BLaER1 treated with 17β-estradiol and CSF1 and Interleukin-3, amounts not matched to agents 10 nM and 100 nM (cell line): ENCODE measurements around the gene KMT5B.

Experiments used
- H3K27ac ChIP-seq, 11 experiments: shearing (Covaris generic); formaldehyde crosslinking; 2 replicates each; pipeline ENCODE4 v1.8.1; 2022
- H3K27me3 ChIP-seq, 11 experiments: shearing (Covaris generic); formaldehyde crosslinking; 2 replicates each; pipeline ENCODE4 v1.8.1; 2022
- H3K36me3 ChIP-seq, 11 experiments: shearing (Covaris generic); formaldehyde crosslinking; 2 replicates each; pipeline ENCODE4 v1.8.1; 2022
- H3K4me1 ChIP-seq, 10 experiments: shearing (Covaris generic); formaldehyde crosslinking; 2 replicates each; pipeline ENCODE4 v1.8.1; 2022
- H3K4me2 ChIP-seq, 11 experiments: shearing (Covaris generic); formaldehyde crosslinking; 2 replicates each; pipeline ENCODE4 v1.8.1; 2022
- H3K4me3 ChIP-seq, 10 experiments: shearing (Covaris generic); formaldehyde crosslinking; 2 replicates each; pipeline ENCODE4 v1.8.1; 2022
- H3K9ac ChIP-seq, 11 experiments: shearing (Covaris generic); formaldehyde crosslinking; 2 replicates each; pipeline ENCODE4 v1.8.1; 2022
- H3K9me3 ChIP-seq, 11 experiments: shearing (Covaris generic); formaldehyde crosslinking; replicated peaks in 1 of 11; 2 replicates each; pipeline ENCODE4 v1.8.1; 2022
- H4K20me1 ChIP-seq, 11 experiments: shearing (Covaris generic); formaldehyde crosslinking; 2 replicates each; pipeline ENCODE4 v1.8.1; 2022
- Cebpa-rat ChIP-seq, 11 experiments: shearing (Covaris generic); IDR thresholded peaks; 2 replicates each; pipeline ENCODE4 v1.8.1; 2022

The KMT5B gene

GRCh38 chr11:68118706-68119448 is 94.2 kb downstream of the KMT5B start:
- Histone ChIP-seq H3K4me3 (peak overlapping the region; percentile 75 to 86 (median 84)), H3K9me3 (no peaks in the 10 kb centered on the region), H3K4me2 (peak overlapping the region; percentile 86 to 98 (median 93)), H3K9ac (peak overlapping the region; percentile 48 to 97 (median 89); a peak in 21 of 22 replicates), H4K20me1 (peaks cover 35 to 70% (median 61%) of the 10 kb centered on the region in 11 experiments; a peak in 20 of 22 replicates), H3K27ac (peak overlapping the region; percentile 0 to 96 (median 65); a peak in 19 of 22 replicates), H3K4me1 (peaks cover 36 to 73% (median 50%) of the 10 kb centered on the region in 10 experiments), H3K36me3 (peaks cover 0 to 35% (median 22%) of the 10 kb centered on the region in 11 experiments; a peak in 14 of 22 replicates), H3K27me3 (no peaks in the 10 kb centered on the region)
- no peak for TF ChIP-seq Cebpa-rat (IDR thresholded peaks at IDR 0.05)

DNA sequence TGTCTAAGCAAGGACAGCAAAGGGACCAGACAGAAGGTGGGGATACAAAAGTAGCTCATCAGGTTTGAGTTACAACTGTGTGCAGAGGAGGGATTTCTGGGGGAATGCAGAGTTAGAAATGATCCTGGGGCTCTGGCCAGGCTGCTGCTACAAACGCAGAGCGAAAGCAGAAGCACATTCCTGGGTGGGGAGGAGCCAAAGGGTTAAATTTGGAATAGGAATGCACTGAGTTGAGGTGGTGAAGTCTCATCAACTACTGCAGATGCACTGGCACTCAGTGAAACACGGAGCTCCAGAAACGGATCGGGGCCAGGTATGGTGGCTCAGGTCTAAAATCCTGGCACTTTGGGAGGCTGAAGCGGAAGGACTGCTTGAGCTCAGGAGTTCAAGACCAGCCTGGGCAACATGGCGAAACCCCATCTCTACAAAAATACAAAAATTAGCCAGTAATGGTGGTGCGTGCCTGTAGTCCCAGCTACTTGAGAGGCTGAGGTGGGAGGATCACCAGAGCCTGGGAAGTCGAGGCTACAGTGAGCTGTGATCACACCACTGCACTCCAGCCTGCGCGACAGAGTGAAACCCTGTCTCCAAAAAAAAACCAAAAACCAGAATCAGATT is 95.1 kb downstream of the KMT5B start:
- no peaks in the 10 kb centered on the region for H3K27me3 ChIP-seq
- peak overlapping the region in 8 of 11 experiments; percentile 38 to 97 (median 86); a peak in 8 of 22 replicates for H3K9ac ChIP-seq
- no peak for TF ChIP-seq Cebpa-rat (IDR thresholded peaks at IDR 0.05)
- peaks cover 0 to 44% (median 25%) of the 10 kb centered on the region in 11 experiments; a peak in 15 of 22 replicates for H3K36me3 ChIP-seq
- H3K27ac ChIP-seq: peak overlapping the region in 3 of 11 experiments; percentile 0 to 69 (median 67); a peak in 5 of 22 replicates
- no peak overlapping the region for H3K4me3 ChIP-seq
- peak overlapping the region; percentile 86 to 98 (median 93) for H3K4me2 ChIP-seq
- H3K9me3 ChIP-seq: no peaks in the 10 kb centered on the region
- H3K4me1 ChIP-seq: peaks cover 36 to 80% (median 50%) of the 10 kb centered on the region in 10 experiments
- peaks cover 39 to 79% (median 67%) of the 10 kb centered on the region in 11 experiments; a peak in 20 of 22 replicates for H4K20me1 ChIP-seq

DNA sequence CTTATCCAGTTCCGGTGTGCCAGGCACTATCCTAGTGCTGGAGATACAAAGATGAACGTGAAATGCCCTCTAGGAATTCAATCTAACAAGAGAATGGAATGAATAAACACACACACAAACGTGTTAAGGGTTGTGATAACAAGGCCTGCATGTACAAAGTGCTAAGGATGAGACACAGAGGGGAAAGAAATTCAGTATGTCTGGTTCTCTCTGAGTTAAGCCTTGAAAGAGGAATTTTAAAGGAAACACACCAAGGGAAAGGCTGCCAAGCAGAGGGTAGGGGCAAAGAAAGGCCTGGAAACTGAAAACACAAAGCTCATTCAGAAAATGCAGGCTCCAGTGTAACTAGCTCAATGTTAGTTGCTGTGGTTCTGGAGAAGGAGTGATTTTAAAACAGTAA is 96.1 kb downstream of the KMT5B start:
- Histone ChIP-seq H3K4me1 (peaks cover 31 to 74% (median 44%) of the 10 kb centered on the region in 10 experiments), H3K27ac (no peak overlapping the region), H3K9me3 (no peaks in the 10 kb centered on the region), H3K36me3 (peaks cover 0 to 48% (median 31%) of the 10 kb centered on the region in 11 experiments; a peak in 16 of 22 replicates), H3K4me3 (no peak overlapping the region), H4K20me1 (peaks cover 39 to 89% (median 68%) of the 10 kb centered on the region in 11 experiments; a peak in 20 of 22 replicates), H3K4me2 (peak overlapping the region in 4 of 11 experiments; percentile 86 to 95 (median 92); a peak in 7 of 22 replicates), H3K9ac (peak overlapping the region in 2 of 11 experiments; percentile 3 to 46; a peak in 1 of 22 replicates), H3K27me3 (no peaks in the 10 kb centered on the region)
- TF ChIP-seq Cebpa-rat (IDR thresholded peaks at IDR 0.05): no peak

GRCh38 chr11:68116126-68116525 is 97.0 kb downstream of the KMT5B start:
- Histone ChIP-seq H3K27ac (no peak overlapping the region), H3K4me2 (peak overlapping the region in 2 of 11 experiments; percentile 91 to 95; a peak in 4 of 22 replicates), H3K9me3 (no peaks in the 10 kb centered on the region), H3K27me3 (no peaks in the 10 kb centered on the region), H3K4me3 (no peak overlapping the region), H4K20me1 (peaks cover 39 to 97% (median 72%) of the 10 kb centered on the region in 11 experiments; a peak in 20 of 22 replicates), H3K36me3 (peaks cover 0 to 52% (median 32%) of the 10 kb centered on the region in 11 experiments; a peak in 16 of 22 replicates), H3K9ac (no peak overlapping the region), H3K4me1 (peaks cover 26 to 71% (median 39%) of the 10 kb centered on the region in 10 experiments)
- no peak for TF ChIP-seq Cebpa-rat (IDR thresholded peaks at IDR 0.05)

DNA sequence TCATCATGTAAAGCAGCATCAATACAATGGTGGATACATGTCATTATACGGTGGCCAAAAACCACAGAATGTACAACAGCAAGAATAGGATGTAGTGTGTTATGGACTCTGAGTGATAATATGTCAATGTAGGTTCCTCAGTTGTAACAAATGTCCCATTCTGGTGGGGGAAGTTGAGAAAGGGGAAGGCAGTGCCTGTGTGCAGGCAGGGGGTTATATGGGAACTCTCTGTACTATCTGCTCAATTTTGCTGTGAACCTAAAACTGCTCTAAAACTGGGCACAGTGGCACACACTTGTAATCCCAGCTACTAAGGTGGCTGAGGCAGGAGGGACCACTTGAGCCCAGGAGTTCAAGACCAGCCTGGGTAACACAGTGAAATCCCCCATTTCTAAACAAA is 97.8 kb downstream of the KMT5B start:
- Histone ChIP-seq H3K4me3 (no peak overlapping the region), H3K9ac (0 out of 22 replicates have a peak overlapping the region, but pooled peaks of 1 of the 11 experiments have one; percentile 25), H4K20me1 (peaks cover 39 to 100% (median 73%) of the 10 kb centered on the region in 11 experiments; a peak in 20 of 22 replicates), H3K27me3 (no peaks in the 10 kb centered on the region), H3K27ac (no peak overlapping the region), H3K9me3 (no peaks in the 10 kb centered on the region), H3K4me1 (peaks cover 26 to 78% (median 39%) of the 10 kb centered on the region in 10 experiments), H3K4me2 (peak overlapping the region in 4 of 11 experiments; percentile 45 to 95 (median 70); a peak in 8 of 22 replicates), H3K36me3 (peaks cover 0 to 53% (median 32%) of the 10 kb centered on the region in 11 experiments; a peak in 16 of 22 replicates)
- TF ChIP-seq Cebpa-rat (IDR thresholded peaks at IDR 0.05): no peak

DNA sequence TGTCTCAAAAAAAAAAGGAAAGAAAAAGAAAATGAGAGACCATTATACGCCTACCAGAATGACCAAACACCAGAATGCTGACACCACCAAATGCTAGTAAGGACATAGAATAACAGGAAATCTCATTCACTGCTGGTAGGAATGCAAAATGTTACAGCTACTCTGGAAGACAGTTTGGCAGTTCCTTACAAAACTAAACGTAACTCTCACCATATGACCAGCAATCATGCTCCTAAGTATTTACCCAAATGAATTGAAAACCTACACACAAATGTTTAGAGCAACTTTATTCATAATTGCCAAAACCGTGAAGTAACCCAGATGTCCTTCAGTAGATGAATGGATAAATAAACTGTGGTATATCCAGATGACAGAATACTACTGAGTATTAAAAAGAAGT is 99.1 kb downstream of the KMT5B start:
- peaks cover 34 to 99% (median 67%) of the 10 kb centered on the region in 11 experiments; a peak in 20 of 22 replicates for H4K20me1 ChIP-seq
- peaks cover 14 to 77% (median 29%) of the 10 kb centered on the region in 10 experiments for H3K4me1 ChIP-seq

GRCh38 chr11:68107689-68108088 is 105.4 kb downstream of the KMT5B start:
- Histone ChIP-seq H3K36me3 (peaks cover 11 to 48% (median 21%) of the 10 kb centered on the region in 11 experiments; a peak in 20 of 22 replicates), H3K27me3 (no peaks in the 10 kb centered on the region), H3K4me2 (peak overlapping the region in 2 of 11 experiments; percentile 15 to 23; a peak in 3 of 22 replicates), H3K4me3 (no peak overlapping the region), H3K9me3 (peaks cover 0 to 8% (median 4%) of the 10 kb centered on the region in 11 experiments; a peak in 9 of 22 replicates), H3K4me1 (peaks cover 0 to 33% (median 10%) of the 10 kb centered on the region in 10 experiments; a peak in 10 of 20 replicates), H3K27ac (no peak overlapping the region), H3K9ac (no peak overlapping the region), H4K20me1 (peaks cover 29 to 98% (median 58%) of the 10 kb centered on the region in 11 experiments; a peak in 19 of 22 replicates)
- TF ChIP-seq Cebpa-rat (IDR thresholded peaks at IDR 0.05): no peak

More for the DNA sequence above, 99.1 kb downstream of the KMT5B start:
- no peak overlapping the region for H3K4me3 ChIP-seq
- H3K27me3 ChIP-seq: no peaks in the 10 kb centered on the region
- 0 out of 22 replicates have a peak overlapping the region, but pooled peaks of 2 of the 11 experiments have one; percentile 23 to 26 for H3K9ac ChIP-seq
- peak overlapping the region in 3 of 11 experiments; percentile 12 to 58 (median 31); a peak in 1 of 22 replicates for H3K27ac ChIP-seq
- peaks cover 0 to 62% (median 38%) of the 10 kb centered on the region in 11 experiments; a peak in 17 of 22 replicates for H3K36me3 ChIP-seq
- H3K4me2 ChIP-seq: peak overlapping the region in 3 of 11 experiments; percentile 47 to 95 (median 91); a peak in 6 of 22 replicates
- no peak for TF ChIP-seq Cebpa-rat (IDR thresholded peaks at IDR 0.05)
- H3K9me3 ChIP-seq: no peaks in the 10 kb centered on the region
